ENCODE measurements around the gene PHLDB3.

Gene PHLDB3

GRCh38 chr19:43505941-43506340, 1.4 kb upstream of the PHLDB3 start:
- H3K4me3 ChIP-seq (replicated peaks; ENCODE audit: insufficient read depth, low read length) = no peak overlapping the region
- H3K27ac ChIP-seq (replicated peaks) = no peak overlapping the region
- H3K27me3 ChIP-seq (ENCODE audit: insufficient read depth, poor library complexity, severe bottlenecking) = no peaks in the 10 kb centered on the region
- no peak for TF ChIP-seq CTCF (IDR thresholded peaks at IDR 0.05; ENCODE audit: insufficient read depth, low read length)
- TF ChIP-seq POLR2AphosphoS5 (IDR thresholded peaks at IDR 0.05; ENCODE audit: low read depth) = no peak
- TF ChIP-seq, protein P1, sequence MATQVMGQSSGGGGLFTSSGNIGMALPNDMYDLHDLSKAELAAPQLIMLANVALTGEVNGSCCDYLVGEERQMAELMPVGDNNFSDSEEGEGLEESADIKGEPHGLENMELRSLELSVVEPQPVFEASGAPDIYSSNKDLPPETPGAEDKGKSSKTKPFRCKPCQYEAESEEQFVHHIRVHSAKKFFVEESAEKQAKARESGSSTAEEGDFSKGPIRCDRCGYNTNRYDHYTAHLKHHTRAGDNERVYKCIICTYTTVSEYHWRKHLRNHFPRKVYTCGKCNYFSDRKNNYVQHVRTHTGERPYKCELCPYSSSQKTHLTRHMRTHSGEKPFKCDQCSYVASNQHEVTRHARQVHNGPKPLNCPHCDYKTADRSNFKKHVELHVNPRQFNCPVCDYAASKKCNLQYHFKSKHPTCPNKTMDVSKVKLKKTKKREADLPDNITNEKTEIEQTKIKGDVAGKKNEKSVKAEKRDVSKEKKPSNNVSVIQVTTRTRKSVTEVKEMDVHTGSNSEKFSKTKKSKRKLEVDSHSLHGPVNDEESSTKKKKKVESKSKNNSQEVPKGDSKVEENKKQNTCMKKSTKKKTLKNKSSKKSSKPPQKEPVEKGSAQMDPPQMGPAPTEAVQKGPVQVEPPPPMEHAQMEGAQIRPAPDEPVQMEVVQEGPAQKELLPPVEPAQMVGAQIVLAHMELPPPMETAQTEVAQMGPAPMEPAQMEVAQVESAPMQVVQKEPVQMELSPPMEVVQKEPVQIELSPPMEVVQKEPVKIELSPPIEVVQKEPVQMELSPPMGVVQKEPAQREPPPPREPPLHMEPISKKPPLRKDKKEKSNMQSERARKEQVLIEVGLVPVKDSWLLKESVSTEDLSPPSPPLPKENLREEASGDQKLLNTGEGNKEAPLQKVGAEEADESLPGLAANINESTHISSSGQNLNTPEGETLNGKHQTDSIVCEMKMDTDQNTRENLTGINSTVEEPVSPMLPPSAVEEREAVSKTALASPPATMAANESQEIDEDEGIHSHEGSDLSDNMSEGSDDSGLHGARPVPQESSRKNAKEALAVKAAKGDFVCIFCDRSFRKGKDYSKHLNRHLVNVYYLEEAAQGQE (IDR thresholded peaks at IDR 0.05; ENCODE audit: insufficient replicate concordance, low read depth) = no peak
- TF ChIP-seq SPI1 (IDR thresholded peaks at IDR 0.05; ENCODE audit: borderline replicate concordance, low read depth) = no peak
- no peak for DNase-seq (ENCODE audit: low read depth in 1 of 2, low spot score in 1 of 2)

- Histone ChIP-seq H3K4me3 (replicated peaks; ENCODE audit: insufficient read depth, low read length) (no peak overlapping the region), H3K27ac (replicated peaks) (no peak overlapping the region), H3K27me3 (ENCODE audit: insufficient read depth, poor library complexity, severe bottlenecking) (no peaks in the 10 kb centered on the region)
- no peak for TF ChIP-seq CTCF (IDR thresholded peaks at IDR 0.05; ENCODE audit: insufficient read depth, low read length)
- TF ChIP-seq, protein P1 (IDR thresholded peaks at IDR 0.05; ENCODE audit: insufficient replicate concordance, low read depth) = no peak
- TF ChIP-seq POLR2AphosphoS5 (IDR thresholded peaks at IDR 0.05; ENCODE audit: low read depth) = no peak
- no peak for TF ChIP-seq SPI1 (IDR thresholded peaks at IDR 0.05; ENCODE audit: borderline replicate concordance, low read depth)
- TF ChIP-seq GABPA (IDR thresholded peaks at IDR 0.05; ENCODE audit: low read depth) = no peak
- no peak for DNase-seq (ENCODE audit: low read depth in 1 of 2, low spot score in 1 of 2)
Measured at GRCh38 chr19:43505186-43505456, 575 bp upstream of the PHLDB3 start.

DNA sequence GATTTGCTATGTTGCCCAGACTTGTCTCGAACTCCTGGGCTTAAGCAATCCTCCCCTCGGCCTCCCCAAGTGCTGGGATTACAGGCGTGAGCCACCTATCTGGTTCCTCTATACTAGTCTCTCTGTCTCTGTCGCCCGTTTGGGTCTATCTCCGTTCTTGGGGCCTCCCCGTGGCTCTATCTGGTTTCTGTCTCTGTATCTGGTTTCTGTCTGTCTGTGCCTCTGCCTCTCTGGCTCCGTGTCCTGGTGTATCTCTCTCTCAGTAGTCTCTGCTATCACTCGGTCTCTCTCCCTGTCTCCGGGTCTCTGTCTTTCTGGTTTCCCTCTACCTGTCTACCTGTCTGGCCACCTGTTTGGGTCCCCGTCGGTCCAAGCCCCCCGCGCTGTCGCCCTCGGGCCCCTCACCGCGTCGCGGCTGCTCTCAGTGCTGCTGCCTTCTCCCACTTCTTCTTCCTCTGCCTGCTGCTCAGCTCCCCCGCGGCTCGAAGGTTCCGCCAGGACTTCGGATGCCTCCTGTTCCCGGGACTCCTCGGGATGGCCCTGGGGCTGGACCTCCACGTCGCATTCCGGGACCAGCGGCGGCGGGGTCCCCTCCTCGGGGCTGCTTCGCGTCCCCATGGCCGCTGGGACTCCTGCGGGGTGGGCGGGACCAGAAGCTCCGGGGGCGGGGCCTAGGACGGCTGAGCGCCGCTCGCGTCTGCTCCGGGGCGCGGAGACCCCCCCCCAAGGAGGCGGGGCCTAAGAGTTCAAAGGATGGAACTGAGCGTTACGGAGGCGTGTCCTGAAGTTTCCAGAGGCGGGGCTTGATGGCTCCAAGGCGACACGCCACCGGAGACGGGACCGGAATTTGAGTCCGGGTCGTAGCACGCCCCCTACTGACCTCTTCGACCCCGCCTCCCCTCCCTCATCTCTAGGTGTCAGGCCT, 783 bp downstream of the PHLDB3 start:
- peak; percentile 63 to 79 for DNase-seq (ENCODE audit: low read depth in 1 of 2, low spot score in 1 of 2)
- no peak for TF ChIP-seq CTCF (IDR thresholded peaks at IDR 0.05; ENCODE audit: insufficient read depth, low read length)
- TF ChIP-seq POLR2AphosphoS5 (IDR thresholded peaks at IDR 0.05; ENCODE audit: low read depth) = no peak
- no peak for TF ChIP-seq GABPA (IDR thresholded peaks at IDR 0.05; ENCODE audit: low read depth)
- TF ChIP-seq SPI1 (IDR thresholded peaks at IDR 0.05; ENCODE audit: borderline replicate concordance, low read depth) = no peak; the same call in 1 of the 2 replicates
- TF ChIP-seq, protein P1 (IDR thresholded peaks at IDR 0.05; ENCODE audit: insufficient replicate concordance, low read depth) = no peak
- Histone ChIP-seq H3K27ac (replicated peaks) (no peak overlapping the region), H3K27me3 (ENCODE audit: insufficient read depth, poor library complexity, severe bottlenecking) (no peaks in the 10 kb centered on the region), H3K4me3 (replicated peaks; ENCODE audit: insufficient read depth, low read length) (peak overlapping the region; percentile 62)

Data from HL-60 (cell line).